H1 (cell line): ENCODE data around the gene XAB2. TPM values are rescaled to one million over a fixed set of nuclear protein-coding genes. Genes with fewer than 3 reads are reported as not detected.

Experiments used
- EP300 ChIP-seq, 2 experiments: IDR thresholded peaks; 1 replicate in 1 of 2; 2 replicates in 1 of 2; pipeline ENCODE4 v1.6.1; 2011 to 2012; ENCODE audit warnings: low read depth in 2 of 2, low read length in 2 of 2, mild to moderate bottlenecking in 2 of 2, borderline replicate concordance in 1 of 2, inconsistent platforms in 1 of 2, moderate library complexity in 1 of 2
- JUN ChIP-seq: IDR thresholded peaks from 2 replicates; pipeline ENCODE4 v1.6.1; 2011; ENCODE audit warnings: low read depth, mild to moderate bottlenecking, improper control_type of control experiment, low read length
- JUND ChIP-seq: IDR thresholded peaks from 2 replicates; pipeline ENCODE4 v1.6.1; 2011; ENCODE audit warnings: mild to moderate bottlenecking, improper control_type of control experiment, low read length
- KDM4A ChIP-seq: IDR thresholded peaks from one replicate; pipeline ENCODE4 v1.7.1; 2012; ENCODE audit warnings: low read depth, mild to moderate bottlenecking, moderate library complexity, low read length, inconsistent platforms; ENCODE audit not compliant: severe bottlenecking
- NANOG ChIP-seq: IDR thresholded peaks from 2 replicates; pipeline ENCODE4 v1.6.1; 2011; ENCODE audit warnings: low read length, low read depth, mild to moderate bottlenecking, inconsistent platforms; ENCODE audit not compliant: insufficient read depth, poor library complexity, severe bottlenecking
- polyA plus RNA-seq, 7 experiments: library from polyadenylated mRNA; depleted of rRNA in 3 of 7; stranded (reverse) in 5 of 7; unstranded in 2 of 7; fragments of >200 nt in 5 of 7; fragments of 200-250 nt in 2 of 7; gene quantifications; 1 replicate in 5 of 7; 2 replicates in 1 of 7; 4 replicates in 1 of 7; pipeline versions ENCODE4 v1.2.1 to v1.2.3, GENCODE V29; 2011 to 2013; ENCODE audit warnings: missing spikeins in 2 of 7, mixed read lengths in 2 of 7
- total RNA-seq: library from RNA; stranded (reverse); fragmentation: NEBNext Ultra II Directional; extraction: Animal tissue kit (Norgen Biotek cat#: 25700); gene quantifications from 2 replicates; pipeline ENCODE4 v1.2.1, GENCODE V29; 2021
- TF ChIP-seq, protein P1 (sequence below): IDR thresholded peaks from 2 replicates; pipeline ENCODE4 v1.6.1; 2012; ENCODE audit warnings: low read length, inconsistent platforms

XAB2 gene
- total and polyA plus RNA-seq, 2 of the 8 experiments (the other 6 are each of a cell fraction or from before 2014, with no cell fraction given): 48.2 to 49.4 TPM

DNA sequence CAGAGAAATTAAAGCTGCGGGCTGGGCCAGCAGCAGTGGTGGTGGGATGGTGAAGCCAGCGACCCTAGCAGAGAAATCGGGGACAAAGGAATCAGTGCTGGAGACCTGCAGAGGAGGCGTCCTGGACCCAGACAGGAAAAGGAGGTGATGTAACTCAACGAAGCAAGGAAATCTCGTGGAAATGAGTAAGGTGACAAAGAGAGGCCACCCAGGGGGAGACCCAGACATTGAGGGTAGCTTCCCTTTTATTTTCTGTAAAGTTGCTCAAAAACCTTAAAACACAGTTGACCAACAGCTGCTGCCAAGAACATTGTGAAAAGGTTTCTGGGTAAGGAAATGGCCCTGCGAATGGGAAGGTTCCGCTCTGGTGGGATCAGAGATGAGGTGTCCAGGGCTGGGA lies 26.2 kb upstream of the XAB2 start (continued):
- TF ChIP-seq, protein P1, sequence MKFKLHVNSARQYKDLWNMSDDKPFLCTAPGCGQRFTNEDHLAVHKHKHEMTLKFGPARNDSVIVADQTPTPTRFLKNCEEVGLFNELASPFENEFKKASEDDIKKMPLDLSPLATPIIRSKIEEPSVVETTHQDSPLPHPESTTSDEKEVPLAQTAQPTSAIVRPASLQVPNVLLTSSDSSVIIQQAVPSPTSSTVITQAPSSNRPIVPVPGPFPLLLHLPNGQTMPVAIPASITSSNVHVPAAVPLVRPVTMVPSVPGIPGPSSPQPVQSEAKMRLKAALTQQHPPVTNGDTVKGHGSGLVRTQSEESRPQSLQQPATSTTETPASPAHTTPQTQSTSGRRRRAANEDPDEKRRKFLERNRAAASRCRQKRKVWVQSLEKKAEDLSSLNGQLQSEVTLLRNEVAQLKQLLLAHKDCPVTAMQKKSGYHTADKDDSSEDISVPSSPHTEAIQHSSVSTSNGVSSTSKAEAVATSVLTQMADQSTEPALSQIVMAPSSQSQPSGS: no peak
- TF ChIP-seq KDM4A (no peak), NANOG (no peak), JUN (no peak), EP300 (IDR thresholded peaks at IDR 0.05; ENCODE audit: borderline replicate concordance in 1 of 2, low read depth in 2 of 2, low read length in 2 of 2) (no peak), JUND (no peak)
- TF ChIP-seq, all 59 proteins: peak for 0
